GM11168 (cell line): ENCODE measurements around the gene KIF11.
"Not testable (repeated sequence)": the region's sequence is repeated elsewhere in the genome, so short reads cannot be mapped to it uniquely, and the experiment has no call there.

ENCODE experiments used
- in situ Hi-C: fragments of 300-500 bp; cut with MboI; formaldehyde crosslinking; loops from one replicate; pipeline ENCODE4 v1.12.0; 2022; ENCODE audit warnings: low sequenced_read_pairs; ENCODE audit not compliant: unreplicated experiment

KIF11 gene

GRCh38 chr10:92590623-92591549 is 2.0 kb upstream of the KIF11 start:
- in situ Hi-C loops = no loop called here

GRCh38 chr10:92591550-92592022 is 1.3 kb upstream of the KIF11 start:
- in situ Hi-C loops = no loop called here

GRCh38 chr10:92593619-92594588 is 974 bp downstream of the KIF11 start:
- in situ Hi-C loops = no loop called here

- in situ Hi-C loops = no loop called here
Measured at GRCh38 chr10:92595505-92595904, 2.6 kb downstream of the KIF11 start.

GRCh38 chr10:92598321-92598720 is 5.4 kb downstream of the KIF11 start:
- in situ Hi-C loops = no loop called here

GRCh38 chr10:92604841-92605240 is 11.9 kb downstream of the KIF11 start:
- in situ Hi-C loops = no loop called here

- in situ Hi-C loops = no loop called here
Measured at GRCh38 chr10:92615515-92615914, 22.6 kb downstream of the KIF11 start.

GRCh38 chr10:92619368-92619767 is 26.4 kb downstream of the KIF11 start:
- in situ Hi-C loops = no loop called here

- in situ Hi-C loops = no loop called here
Measured at GRCh38 chr10:92627845-92628480, 35.0 kb downstream of the KIF11 start.

- in situ Hi-C loops = no loop called here
Measured at GRCh38 chr10:92629945-92630344, 37.0 kb downstream of the KIF11 start.

- in situ Hi-C loops = no loop called here
Measured at GRCh38 chr10:92638037-92638436, 45.1 kb downstream of the KIF11 start.

- in situ Hi-C loops = no loop called here
Measured at GRCh38 chr10:92640107-92640506, 47.2 kb downstream of the KIF11 start.

GRCh38 chr10:92641492-92641891 is 48.6 kb downstream of the KIF11 start:
- in situ Hi-C loops = no loop called here

GRCh38 chr10:92644921-92645320 is 52.0 kb downstream of the KIF11 start:
- in situ Hi-C loops = no loop called here

- in situ Hi-C loops = not testable (repeated sequence)
Measured at GRCh38 chr10:92650864-92651263, 57.9 kb downstream of the KIF11 start.

- in situ Hi-C loops = no loop called here
Measured at GRCh38 chr10:92655426-92655825, 62.5 kb downstream of the KIF11 start.

GRCh38 chr10:92656266-92656961 is 63.5 kb downstream of the KIF11 start:
- in situ Hi-C loops = no loop called here

- in situ Hi-C loops = no loop called here
Measured at GRCh38 chr10:92657024-92657423, 64.1 kb downstream of the KIF11 start.

- in situ Hi-C loops = no loop called here
Measured at GRCh38 chr10:92662848-92663247, 69.9 kb downstream of the KIF11 start.

- in situ Hi-C loops = no loop called here
Measured at GRCh38 chr10:92664322-92664721, 71.4 kb downstream of the KIF11 start.
